ENCODE data around the gene CALB2. TPM values are rescaled to one million over a fixed set of nuclear protein-coding genes. Genes with fewer than 3 reads are reported as not detected.

CALB2 gene
- total RNA-seq, 1 experiment from 2014 or later, result 5.5 TPM

DNA sequence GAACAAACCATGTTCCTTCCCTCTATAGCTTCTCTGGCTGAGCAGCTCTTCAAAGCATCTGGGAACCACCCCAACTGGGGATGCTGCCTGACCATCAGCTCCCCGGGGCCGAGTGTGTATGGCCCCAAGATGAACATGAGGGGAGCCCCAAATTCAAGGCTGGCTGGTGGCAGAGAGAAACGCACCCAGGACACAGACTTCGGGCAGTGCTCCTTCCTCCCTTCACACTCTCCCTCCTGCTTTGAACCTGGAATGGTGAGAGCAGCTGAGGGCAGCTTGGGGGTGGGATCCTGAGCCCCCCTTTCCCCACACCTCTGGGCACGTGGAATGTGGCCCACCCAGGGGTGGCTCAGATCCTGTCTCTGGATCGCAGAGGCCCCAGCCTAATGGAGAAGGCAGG, 66.1 kb downstream of the CALB2 start:
- no peak for DNase-seq (ENCODE audit: low read depth, low spot score)
- no peaks in the 10 kb centered on the region for H3K9me2 ChIP-seq (ENCODE audit: insufficient read depth)
- intact Hi-C loops (cut with micrococcal nuclease), result no loop called here
- peaks cover 0 to 7% of the 10 kb centered on the region in 2 experiments; a peak in 1 of 4 replicates for H3K9me3 ChIP-seq (ENCODE audit: control insufficient read depth in 1 of 2, insufficient read depth in 1 of 2, low read depth in 1 of 2, low read length in 2 of 2)
- TF ChIP-seq, protein P1, sequence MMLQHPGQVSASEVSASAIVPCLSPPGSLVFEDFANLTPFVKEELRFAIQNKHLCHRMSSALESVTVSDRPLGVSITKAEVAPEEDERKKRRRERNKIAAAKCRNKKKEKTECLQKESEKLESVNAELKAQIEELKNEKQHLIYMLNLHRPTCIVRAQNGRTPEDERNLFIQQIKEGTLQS (IDR thresholded peaks at IDR 0.05), result no peak
- TF ChIP-seq SP1 (IDR thresholded peaks at IDR 0.05; ENCODE audit: low read depth), result no peak
- no peak for TF ChIP-seq SRF (IDR thresholded peaks at IDR 0.05; ENCODE audit: low read depth)
- TF ChIP-seq, protein P2, sequence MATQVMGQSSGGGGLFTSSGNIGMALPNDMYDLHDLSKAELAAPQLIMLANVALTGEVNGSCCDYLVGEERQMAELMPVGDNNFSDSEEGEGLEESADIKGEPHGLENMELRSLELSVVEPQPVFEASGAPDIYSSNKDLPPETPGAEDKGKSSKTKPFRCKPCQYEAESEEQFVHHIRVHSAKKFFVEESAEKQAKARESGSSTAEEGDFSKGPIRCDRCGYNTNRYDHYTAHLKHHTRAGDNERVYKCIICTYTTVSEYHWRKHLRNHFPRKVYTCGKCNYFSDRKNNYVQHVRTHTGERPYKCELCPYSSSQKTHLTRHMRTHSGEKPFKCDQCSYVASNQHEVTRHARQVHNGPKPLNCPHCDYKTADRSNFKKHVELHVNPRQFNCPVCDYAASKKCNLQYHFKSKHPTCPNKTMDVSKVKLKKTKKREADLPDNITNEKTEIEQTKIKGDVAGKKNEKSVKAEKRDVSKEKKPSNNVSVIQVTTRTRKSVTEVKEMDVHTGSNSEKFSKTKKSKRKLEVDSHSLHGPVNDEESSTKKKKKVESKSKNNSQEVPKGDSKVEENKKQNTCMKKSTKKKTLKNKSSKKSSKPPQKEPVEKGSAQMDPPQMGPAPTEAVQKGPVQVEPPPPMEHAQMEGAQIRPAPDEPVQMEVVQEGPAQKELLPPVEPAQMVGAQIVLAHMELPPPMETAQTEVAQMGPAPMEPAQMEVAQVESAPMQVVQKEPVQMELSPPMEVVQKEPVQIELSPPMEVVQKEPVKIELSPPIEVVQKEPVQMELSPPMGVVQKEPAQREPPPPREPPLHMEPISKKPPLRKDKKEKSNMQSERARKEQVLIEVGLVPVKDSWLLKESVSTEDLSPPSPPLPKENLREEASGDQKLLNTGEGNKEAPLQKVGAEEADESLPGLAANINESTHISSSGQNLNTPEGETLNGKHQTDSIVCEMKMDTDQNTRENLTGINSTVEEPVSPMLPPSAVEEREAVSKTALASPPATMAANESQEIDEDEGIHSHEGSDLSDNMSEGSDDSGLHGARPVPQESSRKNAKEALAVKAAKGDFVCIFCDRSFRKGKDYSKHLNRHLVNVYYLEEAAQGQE (IDR thresholded peaks at IDR 0.05; ENCODE audit: low read depth), result no peak
- TF ChIP-seq CBX3 (IDR thresholded peaks at IDR 0.05; ENCODE audit: low read depth), result no peak
- no peak for TF ChIP-seq POLR2A (IDR thresholded peaks at IDR 0.05; ENCODE audit: borderline replicate concordance, extremely low read depth, insufficient read depth, insufficient read length)
- TF ChIP-seq POLR2AphosphoS5 (IDR thresholded peaks at IDR 0.05; ENCODE audit: low read depth, low read length), result no peak
- no peak for TF ChIP-seq EZH2phosphoT487 (IDR thresholded peaks at IDR 0.05; ENCODE audit: borderline replicate concordance)
- no peak for TF ChIP-seq RAD21 (IDR thresholded peaks at IDR 0.05; ENCODE audit: low read depth)
- no peak for TF ChIP-seq MAX (IDR thresholded peaks at IDR 0.05)
- TF ChIP-seq, protein P3, sequence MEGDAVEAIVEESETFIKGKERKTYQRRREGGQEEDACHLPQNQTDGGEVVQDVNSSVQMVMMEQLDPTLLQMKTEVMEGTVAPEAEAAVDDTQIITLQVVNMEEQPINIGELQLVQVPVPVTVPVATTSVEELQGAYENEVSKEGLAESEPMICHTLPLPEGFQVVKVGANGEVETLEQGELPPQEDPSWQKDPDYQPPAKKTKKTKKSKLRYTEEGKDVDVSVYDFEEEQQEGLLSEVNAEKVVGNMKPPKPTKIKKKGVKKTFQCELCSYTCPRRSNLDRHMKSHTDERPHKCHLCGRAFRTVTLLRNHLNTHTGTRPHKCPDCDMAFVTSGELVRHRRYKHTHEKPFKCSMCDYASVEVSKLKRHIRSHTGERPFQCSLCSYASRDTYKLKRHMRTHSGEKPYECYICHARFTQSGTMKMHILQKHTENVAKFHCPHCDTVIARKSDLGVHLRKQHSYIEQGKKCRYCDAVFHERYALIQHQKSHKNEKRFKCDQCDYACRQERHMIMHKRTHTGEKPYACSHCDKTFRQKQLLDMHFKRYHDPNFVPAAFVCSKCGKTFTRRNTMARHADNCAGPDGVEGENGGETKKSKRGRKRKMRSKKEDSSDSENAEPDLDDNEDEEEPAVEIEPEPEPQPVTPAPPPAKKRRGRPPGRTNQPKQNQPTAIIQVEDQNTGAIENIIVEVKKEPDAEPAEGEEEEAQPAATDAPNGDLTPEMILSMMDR (IDR thresholded peaks at IDR 0.05 in 2 of 3, conservative IDR thresholded peaks at IDR 0.05 in 1 of 3; ENCODE audit: borderline replicate concordance in 1 of 3, insufficient read depth in 1 of 3, low read depth in 2 of 3, low read length in 2 of 3), result no peak
- no peak overlapping the region for H3K4me3 ChIP-seq (replicated peaks in 1 of 2; ENCODE audit: low read depth in 1 of 2, low read length in 2 of 2)
- H3K36me3 ChIP-seq (ENCODE audit: control insufficient read depth in 1 of 2, insufficient read depth in 2 of 2, low read length in 2 of 2), result no peaks in the 10 kb centered on the region
- POLR2A ChIA-PET, result no interaction called here
- no peaks in the 10 kb centered on the region for H4K20me1 ChIP-seq (ENCODE audit: insufficient read depth)
- CTCF ChIA-PET, result no interaction called here
- no peak overlapping the region for H2AFZ ChIP-seq (ENCODE audit: low read depth, low read length, poor library complexity, severe bottlenecking)
- H3K27ac ChIP-seq (ENCODE audit: low read depth, low read length), result no peak overlapping the region
- no peaks in the 10 kb centered on the region for H3K27me3 ChIP-seq (ENCODE audit: insufficient read depth, low read length)
- no peak for ATAC-seq
- BruUV-seq (replicated peaks), result no TSS peak
- peaks cover 4 to 14% of the 10 kb centered on the region in 2 experiments; a peak in 3 of 4 replicates for H3K4me1 ChIP-seq (ENCODE audit: control insufficient read depth in 1 of 2, insufficient read depth in 2 of 2, low read length in 2 of 2)
- RAD21 ChIA-PET (ENCODE audit: low non-redundant PET in 1 of 2, low total read pairs in 2 of 2, uncharacterized antibody in 2 of 2, unreplicated experiment in 2 of 2), result no interaction called here
- no peaks in the 10 kb centered on the region for H3K79me2 ChIP-seq (ENCODE audit: insufficient read depth, low read length)
- no peak overlapping the region for H3K4me2 ChIP-seq (ENCODE audit: low read length)
- H3K9ac ChIP-seq (ENCODE audit: low read length), result no peak overlapping the region
